GM18498 (cell line): ENCODE data around the gene SMC1A.
"Not testable (repeated sequence)": the region's sequence is repeated elsewhere in the genome, so short reads cannot be mapped to it uniquely, and the experiment has no call there.

Source experiments
- ATAC-seq: cut with Tn5 transposase; IDR thresholded peaks from one replicate; pipeline ENCODE4 v1.9.1; 2021; ENCODE audit warnings: mild to moderate bottlenecking, moderate library complexity; ENCODE audit not compliant: unreplicated experiment

The SMC1A gene

DNA sequence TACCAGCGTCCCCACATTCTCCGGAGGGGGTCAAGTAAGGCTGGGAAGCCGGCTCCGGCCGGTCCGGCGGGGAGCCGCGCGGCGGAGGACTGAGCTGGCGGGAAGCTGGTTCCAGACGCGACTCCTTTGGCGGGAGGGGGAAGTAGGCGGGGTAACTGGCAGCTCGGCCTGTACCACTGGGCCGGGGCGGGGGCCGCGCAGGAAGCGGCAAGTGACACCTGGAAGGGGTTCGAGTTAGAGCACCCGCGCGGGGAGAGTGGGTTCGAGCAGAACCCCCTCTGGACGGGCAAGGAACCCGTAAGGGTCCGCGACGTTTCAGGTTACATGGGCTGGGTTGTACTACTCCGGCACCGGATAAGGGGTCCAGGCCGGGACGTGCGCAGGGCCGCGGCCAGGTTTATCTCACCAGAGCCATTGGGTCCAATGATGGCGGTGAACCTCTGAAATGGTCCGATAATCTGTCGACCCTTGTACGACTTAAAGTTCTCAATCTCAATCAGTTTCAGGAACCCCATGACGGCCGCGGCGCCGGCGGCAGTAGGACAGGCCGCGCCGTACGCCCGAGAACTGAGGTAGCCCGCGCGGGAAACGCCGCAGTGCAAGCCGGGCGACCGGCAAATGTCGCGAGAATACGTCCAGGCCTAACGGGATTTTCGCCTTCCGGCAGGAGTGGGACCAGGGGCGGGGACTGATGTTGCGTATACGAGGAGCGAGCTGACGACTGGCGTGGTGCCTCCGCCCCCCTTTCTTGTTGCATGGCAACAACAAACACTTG, at the start of gene SMC1A:
SMC1A (minus strand) TSS at position 569 of the 775 bp plus-strand sequence; CDS start at position 515, 54 bp downstream.
- ATAC-seq = peak; percentile 96

DNA sequence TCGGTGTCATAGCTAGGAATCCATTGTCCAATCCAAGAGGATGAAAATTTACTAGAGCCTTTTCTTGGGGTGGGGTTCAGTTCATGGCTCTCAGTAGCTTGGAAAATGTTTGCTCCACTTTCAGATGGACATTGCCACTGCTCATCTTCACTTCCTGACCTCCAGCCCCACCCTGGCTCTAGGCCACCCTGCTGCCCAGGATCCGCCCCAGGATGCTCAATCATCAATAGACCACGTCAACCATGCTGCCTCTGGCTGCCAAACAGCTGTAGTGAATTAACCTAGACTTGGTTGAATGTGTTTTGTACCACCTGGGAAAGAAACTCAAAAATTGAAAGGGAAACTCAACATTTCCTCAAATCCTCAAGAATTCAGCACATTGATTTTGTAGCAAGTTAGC, 48.9 kb upstream of the SMC1A start:
- no peak for ATAC-seq

DNA sequence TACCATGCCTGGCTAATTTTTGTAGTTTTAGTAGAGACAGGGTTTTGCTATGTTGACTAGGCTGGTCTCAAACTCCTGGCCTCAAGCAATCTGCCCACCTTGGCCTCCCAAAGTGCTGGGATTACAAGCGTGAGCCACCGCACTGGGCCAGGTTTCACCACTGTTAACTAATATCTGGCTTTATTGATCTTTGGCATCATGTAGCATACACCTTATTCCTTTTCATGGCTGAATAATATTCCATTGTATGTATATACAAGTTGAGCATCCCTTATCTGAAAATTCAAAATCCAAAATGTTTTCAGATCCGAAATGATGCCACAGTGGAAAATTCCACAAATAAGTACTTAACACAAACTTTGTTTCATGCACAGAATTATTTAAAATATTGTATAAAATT, 46.2 kb upstream of the SMC1A start:
- not testable (repeated sequence) for ATAC-seq

DNA sequence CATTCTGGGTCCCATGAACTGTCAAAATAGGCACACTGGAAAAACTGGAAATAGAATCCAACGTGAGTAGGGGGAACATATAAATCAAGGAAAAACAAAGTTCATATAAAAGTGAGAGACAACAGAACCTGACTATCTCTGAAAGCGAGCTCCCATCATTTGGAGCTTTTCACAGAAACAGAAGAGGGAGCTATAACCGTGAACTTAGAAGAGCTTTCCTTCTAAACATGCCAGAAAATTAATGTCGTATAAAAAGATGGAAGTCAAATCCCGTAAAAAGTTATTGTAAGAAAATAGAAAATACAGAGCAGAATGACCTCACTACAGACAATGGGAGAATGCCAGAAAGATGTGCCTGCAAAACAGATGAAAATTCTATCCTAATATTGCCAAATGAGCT, 35.6 kb upstream of the SMC1A start:
- no peak for ATAC-seq

DNA sequence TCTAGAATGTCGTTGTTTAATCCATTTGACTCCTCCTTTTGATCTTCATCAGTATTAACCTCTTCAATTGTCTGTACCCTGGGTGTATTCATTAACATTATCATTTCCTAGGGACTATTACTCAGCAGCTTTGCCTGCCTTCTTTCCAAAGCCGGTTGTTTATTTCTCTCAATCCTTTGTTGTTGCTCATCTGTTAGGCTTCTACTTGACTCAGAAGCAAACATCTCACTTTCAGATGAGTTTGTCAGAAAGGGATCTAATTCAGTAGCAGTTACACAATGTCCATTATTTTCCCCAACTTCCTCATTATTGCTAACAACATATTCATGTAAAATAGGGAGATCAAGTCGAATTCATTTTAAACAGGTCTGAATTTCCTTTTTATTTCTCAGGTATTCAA, 33.8 kb upstream of the SMC1A start:
- no peak for ATAC-seq

DNA sequence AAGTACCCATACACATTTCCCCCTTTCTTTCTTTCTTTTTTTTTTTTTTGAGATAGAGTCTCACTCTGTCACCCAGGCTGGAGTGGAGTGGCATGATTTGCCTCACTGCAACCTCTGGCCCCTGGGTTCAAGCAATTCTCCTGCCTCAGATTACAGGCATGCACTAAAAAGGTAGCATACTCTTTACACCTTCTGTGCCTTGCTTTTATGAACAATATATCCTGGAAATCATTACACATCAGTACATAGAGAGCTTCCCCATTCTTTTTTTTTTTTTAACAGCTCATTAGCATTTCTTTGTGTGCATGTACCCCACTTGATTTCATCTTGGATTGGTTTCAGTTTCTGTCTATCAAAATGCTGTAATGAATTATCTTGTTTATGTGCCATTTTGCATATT, 30.4 kb upstream of the SMC1A start:
- no peak for ATAC-seq

DNA sequence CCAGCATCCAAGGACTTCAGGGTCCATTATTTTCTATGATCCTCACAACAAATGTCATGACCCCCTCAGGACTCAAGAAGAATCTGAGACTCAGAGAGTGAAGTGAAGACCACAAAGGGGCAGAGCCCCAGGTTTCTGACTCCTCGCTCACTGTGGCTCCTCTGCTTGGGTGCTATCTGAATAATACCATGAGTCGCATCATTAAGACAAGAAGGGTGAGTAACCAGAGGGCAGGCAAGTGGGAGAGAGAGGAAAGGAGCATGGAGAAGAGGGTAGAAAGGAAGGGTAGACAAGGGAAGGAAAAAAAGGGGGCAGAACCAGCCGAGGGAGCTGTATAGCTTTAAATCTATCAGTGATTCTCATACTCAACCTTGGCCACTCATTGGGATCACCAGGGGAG, 27.2 kb upstream of the SMC1A start:
- ATAC-seq = no peak

DNA sequence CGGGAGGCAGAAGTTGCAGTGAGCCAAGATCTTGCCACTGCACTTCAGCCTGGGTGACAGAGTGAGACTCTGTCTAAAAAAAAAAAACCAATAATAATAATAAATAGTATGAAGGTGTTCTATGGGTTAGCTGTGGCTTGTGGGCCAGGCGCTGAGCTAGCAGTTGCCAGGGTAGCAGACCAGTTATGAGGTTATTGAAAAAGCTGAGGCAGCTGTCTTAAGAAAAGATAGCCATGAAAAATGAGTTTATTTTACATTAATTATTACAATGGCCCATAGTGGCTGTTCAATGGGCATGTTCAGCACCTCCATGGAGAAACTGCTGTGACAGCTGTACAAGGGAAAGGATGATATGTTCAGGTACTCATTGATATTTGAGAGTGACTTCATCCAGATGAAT, 25.0 kb upstream of the SMC1A start:
- ATAC-seq = no peak

DNA sequence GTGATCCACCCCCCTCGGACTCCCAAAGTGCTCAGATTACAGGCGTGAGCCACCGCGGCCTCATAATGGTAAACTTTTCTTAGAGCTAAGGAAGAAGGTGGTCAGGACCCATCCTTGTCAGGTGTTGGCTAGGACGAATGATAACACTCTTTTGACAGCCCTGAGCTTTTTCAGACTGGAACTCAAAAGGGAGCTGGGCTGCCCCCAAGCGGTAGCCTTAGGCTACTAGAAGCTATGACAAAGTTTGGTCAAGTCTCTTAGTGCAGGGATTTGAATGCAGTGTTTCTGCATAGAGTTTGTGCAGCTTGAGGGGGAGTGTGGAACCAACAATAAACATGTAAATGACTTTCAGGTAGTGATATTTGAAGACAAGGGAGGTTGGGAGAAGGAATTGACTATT, 23.5 kb upstream of the SMC1A start:
- no peak for ATAC-seq

DNA sequence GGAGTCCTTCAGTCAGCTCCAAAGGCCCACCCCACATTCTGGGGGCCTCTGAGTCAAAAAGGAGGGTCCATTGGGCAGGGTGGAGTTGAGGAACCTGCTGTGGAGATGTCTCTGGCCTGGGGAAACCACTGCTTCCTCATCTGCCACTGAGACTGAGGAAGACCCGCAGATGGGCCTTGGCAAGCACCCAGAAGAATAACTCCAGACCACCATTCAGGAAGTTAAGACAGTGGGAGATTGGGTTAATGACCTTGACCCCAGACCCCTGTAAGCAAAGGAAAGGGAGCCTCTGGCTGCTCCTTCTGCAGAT, 19.8 kb upstream of the SMC1A start:
- ATAC-seq = no peak

DNA sequence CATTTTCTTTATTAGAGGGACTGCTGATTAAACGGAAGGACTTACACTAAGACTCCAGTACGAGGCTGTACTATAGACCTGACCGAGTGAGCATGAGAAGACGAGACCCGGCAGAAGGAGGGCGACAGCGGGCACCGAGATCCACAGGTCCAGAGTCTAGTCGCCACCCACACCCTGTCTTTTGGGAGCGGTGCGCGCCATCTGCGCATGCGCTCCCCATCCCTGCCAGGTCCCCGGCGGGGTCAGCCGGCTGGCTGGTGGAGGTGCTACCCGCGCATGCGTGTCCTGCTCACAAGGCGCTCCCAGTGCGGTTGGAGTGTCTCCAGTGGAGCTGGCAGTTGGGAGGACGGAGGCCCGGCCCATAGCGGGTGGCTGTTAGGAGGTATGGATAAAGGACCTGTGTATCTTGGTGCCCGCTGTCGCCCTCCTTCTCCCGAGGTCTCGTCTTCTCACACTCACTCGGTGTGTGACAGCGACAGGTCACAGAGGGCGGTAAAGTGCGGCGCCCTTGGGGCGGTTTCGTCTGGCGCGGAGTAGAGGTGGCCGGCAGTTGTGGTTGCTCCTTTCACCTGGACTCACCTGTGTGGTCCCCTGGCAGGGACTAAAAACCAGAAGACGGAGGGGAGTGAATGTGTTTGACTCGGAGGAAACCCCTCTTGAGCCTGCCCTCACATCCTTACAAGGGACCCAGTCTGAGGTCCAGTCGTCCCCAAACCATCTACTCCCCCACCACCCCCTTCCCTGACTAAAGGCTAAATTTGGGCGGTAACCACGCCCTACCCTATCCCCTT, 19.3 kb upstream of the SMC1A start:
- ATAC-seq = peak; percentile 84

DNA sequence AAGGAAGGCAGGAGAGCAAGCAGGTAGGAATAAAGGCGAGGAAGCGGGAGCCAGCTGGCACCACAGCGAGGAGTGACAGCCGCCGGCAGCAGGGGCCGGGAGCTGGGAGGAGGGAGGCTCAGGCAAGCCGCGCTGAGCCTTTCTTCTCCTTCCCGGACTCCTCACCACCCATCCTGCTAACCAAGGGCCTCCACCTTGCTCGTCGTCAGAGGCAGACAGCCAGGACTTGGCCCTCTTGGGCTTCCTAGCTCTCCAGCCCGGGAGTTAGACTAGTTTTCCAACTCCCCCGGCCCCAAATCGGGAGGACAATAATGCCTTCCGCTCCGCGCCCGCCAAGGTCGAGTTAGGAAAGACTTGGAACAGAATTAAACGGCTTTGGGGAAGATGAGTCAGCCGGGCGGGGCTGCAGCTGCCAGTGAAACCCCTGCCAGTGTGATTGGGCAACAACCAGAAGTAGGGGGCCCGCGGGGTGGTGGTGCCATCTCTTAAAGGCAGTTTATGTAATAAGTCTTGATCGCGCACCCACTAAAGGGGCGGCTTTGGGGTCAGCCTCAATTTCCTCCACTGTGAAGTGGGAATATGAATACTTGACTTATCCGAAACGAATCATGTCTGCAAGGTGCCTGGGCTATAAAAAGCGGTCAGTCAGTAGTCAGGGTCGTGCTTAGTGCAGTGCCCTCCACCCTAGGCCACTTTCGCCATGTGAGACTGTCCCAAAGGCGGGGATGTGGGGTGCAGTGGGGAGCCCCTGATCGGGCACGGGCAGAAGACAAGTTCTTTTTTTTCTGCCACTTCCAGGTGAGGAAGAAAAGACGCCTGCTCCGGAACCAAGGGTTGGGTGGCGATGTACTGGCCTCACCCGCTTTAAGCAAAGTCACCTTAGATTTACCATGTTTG, 18.4 kb upstream of the SMC1A start:
- no peak for ATAC-seq

DNA sequence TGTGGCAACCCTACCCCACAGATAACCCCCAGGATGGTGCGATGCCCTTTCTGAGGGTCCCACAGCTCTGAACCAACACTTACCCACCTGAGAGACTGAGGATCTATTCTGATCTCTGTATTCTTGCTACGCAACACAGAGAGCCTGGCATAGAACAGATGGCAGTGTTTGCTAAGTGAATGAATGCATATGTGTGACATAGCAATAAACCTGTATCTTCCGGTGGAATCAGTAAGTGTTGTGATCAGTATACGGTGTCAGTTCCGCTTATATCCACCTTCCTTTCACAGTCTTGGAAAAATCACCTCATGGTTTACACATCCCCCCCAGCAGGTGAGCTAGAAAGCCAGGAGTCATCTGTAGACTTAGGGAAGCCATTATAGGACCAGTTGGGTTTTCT, 17.6 kb upstream of the SMC1A start:
- no peak for ATAC-seq

DNA sequence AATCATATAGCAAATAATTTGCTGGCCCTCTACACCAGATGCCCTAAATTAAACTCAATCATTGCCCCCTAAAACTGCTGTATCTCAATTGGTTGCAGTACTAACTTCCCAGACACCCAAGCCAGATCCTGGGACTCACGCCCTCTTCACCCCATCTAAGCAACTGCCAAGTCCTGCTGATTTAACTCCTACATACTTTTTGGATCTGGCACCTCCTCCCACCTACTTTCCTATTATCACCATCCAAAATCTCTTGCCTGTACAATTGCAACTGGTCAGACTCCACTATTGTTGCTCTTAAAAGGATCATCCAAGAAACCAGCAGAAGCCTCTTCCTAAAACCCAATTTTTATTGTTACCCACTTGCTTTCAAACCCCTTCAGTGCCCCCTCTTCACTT, 16.4 kb upstream of the SMC1A start:
- no peak for ATAC-seq

DNA sequence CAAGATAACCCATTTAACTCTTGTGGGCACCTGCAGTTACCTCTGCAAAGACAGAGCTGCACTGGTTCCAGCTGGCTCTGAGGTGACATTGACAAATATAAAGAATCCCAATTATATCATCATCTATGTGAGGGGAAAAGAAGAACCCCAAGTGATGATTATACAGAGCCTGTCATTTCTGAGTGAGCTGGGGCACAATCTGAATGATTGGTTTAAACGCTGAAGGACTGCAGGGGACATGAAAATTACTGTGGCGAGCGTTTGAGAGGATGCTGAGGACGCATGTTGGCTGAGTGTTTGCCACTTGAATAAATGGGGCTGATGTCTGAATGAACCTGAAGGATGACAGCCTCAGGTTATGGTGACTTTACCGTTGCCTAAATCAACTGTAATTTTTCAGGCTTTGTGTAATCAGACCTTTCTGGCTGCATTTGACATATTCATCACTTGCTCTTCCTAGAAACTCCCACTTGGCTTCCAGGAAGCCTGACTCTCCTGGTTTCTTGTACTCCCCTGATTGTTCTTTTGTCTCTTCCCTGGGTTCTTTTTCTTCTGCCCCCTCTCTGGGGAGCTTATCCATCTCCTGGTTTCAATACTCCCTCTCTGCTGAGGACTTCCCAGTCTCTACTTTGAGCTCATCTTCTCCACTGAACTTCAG, 15.8 kb upstream of the SMC1A start:
- no peak for ATAC-seq

DNA sequence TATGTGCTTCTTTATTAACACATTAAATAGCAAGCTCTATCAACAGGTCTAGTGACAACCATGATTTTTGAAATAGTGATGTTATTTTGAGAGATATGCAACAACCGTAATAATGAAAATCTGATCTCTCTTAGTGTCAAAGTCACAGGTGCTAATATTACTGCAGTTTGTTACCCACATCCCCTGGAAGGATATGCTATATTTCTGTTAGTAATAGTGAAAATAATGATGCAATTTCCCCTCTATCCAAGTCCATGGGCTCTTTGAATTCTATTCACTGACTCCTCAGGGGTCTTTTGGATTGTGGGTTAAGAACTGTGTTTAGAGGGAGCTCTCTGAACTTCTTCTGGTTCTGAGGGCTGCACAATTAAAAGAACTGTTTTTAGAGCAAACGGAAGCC, 14.8 kb upstream of the SMC1A start:
- no peak for ATAC-seq

DNA sequence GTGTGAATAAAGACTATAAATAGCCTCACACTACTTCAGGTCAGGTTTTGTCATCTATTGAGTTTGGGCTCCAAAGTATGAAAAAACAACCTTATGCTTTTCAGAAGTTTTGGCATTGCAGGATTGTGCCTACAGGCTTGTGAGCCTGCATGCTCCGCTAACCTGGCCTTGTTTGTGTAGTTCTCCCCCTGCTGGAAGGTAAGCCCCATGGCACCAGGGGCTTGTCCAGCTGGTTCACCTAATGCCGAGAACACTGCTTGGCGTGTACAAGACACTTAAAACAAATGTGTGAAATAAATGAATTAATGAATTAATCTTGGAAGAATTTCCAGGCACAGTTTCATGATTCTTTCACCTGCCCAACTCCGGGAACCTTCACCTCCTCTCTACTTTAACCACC, 13.5 kb upstream of the SMC1A start:
- peak; percentile 68 for ATAC-seq

DNA sequence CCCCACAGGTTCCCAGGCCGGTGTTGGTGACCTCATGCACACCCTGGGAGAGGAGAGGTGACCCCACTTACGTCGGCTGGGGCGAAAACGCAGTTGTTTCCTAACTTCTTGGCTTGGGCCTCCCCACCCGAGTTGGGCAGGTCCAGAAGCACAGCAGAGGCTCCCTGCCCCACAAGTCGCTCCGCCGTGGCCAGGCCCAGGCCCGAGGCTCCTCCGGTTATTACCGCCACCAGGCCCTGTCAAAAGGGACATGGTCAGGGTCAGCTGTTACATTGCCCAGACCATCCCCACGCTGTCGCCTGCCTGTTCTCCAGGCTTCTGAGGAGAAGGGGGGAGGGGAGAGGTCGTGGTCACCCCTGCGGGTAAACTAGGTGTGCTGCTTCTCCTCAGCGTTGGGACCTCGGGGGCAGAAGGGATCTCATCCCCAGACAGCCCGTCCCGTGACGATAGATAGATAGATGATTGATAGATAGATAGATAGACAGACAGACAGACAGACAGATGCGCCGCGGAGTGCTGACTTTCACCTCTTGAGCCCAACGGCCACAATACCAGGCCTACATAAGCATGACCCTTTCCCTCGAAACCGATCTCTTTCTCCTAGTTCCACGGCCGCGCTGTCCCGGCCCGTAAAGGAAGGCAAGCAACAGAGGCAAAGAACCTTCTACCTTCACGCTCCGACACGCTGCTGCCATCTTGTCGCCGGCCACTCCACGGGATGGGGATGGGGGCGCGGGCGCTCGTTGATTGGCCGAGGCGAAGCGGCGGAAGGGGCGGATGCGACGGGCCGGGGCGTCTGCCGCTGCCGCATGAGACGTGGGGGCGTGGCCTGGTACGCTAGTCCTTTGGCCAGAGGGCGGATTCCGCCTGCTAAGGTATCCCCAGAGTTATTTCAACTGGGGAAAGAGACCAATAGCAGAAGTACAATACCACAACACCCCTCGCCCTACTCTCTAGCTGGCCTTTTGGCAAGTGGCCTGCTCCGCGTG, 11.5 kb upstream of the SMC1A start, which contains the start of gene HSD17B10:
HSD17B10 (minus strand) TSS at position 720 of the 989 bp plus-strand sequence; CDS start at position 695, 25 bp downstream.
- ATAC-seq = peak; percentile 98

DNA sequence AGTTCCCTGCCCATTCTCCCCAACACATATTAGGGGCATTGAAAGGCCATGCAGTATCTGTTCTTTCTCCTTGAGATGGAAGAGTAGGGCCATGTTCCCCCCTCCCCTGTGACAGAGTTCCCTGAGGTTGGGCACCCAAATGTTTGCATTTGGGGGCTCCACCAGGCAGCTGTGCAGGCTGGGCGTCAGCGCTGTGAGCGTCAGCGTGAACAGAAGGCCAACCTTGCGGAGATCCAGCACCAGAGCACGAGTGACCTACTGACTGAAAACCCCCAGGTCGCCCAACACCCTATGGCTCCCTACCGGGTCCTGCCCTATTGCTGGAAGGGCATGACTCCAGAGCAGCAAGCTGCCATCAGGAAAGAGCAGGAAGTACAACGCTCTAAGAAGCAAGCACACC, 7.8 kb upstream of the SMC1A start:
- no peak for ATAC-seq

DNA sequence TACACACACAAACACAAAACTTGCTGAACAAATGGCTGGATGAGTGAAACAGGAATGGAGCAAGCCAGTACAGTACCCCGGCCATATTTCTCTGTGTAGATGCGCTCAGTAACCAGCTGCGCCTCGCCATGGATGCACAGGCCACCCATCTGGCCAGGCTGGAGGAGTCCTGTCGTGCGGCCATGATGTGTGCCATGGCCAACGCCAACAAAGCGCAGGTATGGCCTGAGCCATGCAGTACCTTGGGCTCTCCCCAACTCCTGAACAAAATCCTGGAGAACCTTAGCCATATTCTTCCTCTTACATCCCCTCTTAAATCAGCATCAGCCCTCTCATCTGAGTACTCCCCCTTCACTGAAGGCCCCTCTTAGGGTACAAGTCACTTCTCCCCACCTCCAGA, 7.3 kb upstream of the SMC1A start:
- ATAC-seq = no peak
